ENCODE data around the gene GALNT15. TPM values are rescaled to one million over a fixed set of nuclear protein-coding genes. Genes with fewer than 3 reads are reported as not detected.

Gene GALNT15
- total and polyA plus RNA-seq, 3 experiments from 2014 or later, result not detected

- H3K27me3 Mint-ChIP-seq, result peaks cover 2 to 26% of the 10 kb centered on the region in 2 donors
- POLR2A ChIA-PET, result no interaction called here
These were observed 2.7 kb upstream of the GALNT15 start for GRCh38 chr3:16171825-16172224.

GRCh38 chr3:16173283-16174025, 1.0 kb upstream of the GALNT15 start:
- Histone ChIP-seq H3K9me3 (ENCODE audit: low read length) (no peaks in the 10 kb centered on the region), H3K27me3 (ENCODE audit: insufficient read depth, low read length, poor library complexity, severe bottlenecking) (no peaks in the 10 kb centered on the region), H3K4me3 (ENCODE audit: low read length) (no peak overlapping the region), H3K36me3 (ENCODE audit: insufficient read depth, low read length) (no peaks in the 10 kb centered on the region), H3K4me1 (ENCODE audit: insufficient read depth, low read length) (no peaks in the 10 kb centered on the region), H3K27ac (ENCODE audit: low read depth, low read length) (no peak overlapping the region)
- no peaks in the 10 kb centered on the region for H3K9me3 Mint-ChIP-seq
- no peak overlapping the region for H3K4me3 Mint-ChIP-seq
- peaks cover 3 to 32% of the 10 kb centered on the region in 2 donors for H3K27me3 Mint-ChIP-seq
- H3K27ac Mint-ChIP-seq, result no peak overlapping the region
- no peak for DNase-seq
- ChIA-PET POLR2A (no interaction called here), CTCF (no interaction called here)
- peaks cover 0 to 7% (median 5%) of the 10 kb centered on the region in 3 donors for H3K4me1 Mint-ChIP-seq
- H3K36me3 Mint-ChIP-seq, result peaks cover 0 to 5% (median 0%) of the 10 kb centered on the region in 3 donors

More at GRCh38 chr3:16171825-16172224, 2.7 kb upstream of the GALNT15 start:
- no peaks in the 10 kb centered on the region for H3K4me1 Mint-ChIP-seq
- CTCF ChIA-PET, result no interaction called here
- Histone ChIP-seq H3K9me3 (ENCODE audit: low read length) (no peaks in the 10 kb centered on the region), H3K27ac (ENCODE audit: low read depth, low read length) (no peak overlapping the region), H3K4me1 (ENCODE audit: insufficient read depth, low read length) (no peaks in the 10 kb centered on the region), H3K27me3 (ENCODE audit: insufficient read depth, low read length, poor library complexity, severe bottlenecking) (no peaks in the 10 kb centered on the region), H3K4me3 (ENCODE audit: low read length) (no peak overlapping the region), H3K36me3 (ENCODE audit: insufficient read depth, low read length) (no peaks in the 10 kb centered on the region)
- H3K9me3 Mint-ChIP-seq, result no peaks in the 10 kb centered on the region
- peaks cover 0 to 5% (median 0%) of the 10 kb centered on the region in 3 donors for H3K36me3 Mint-ChIP-seq
- H3K27ac Mint-ChIP-seq, result peak overlapping the region in 2 of 8 donors; percentile 5 to 58
- H3K4me3 Mint-ChIP-seq, result no peak overlapping the region
- DNase-seq, result no peak

GRCh38 chr3:16174026-16174355, 489 bp upstream of the GALNT15 start:
- peaks cover 3 to 37% of the 10 kb centered on the region in 2 donors for H3K27me3 Mint-ChIP-seq
- Histone ChIP-seq H3K4me3 (ENCODE audit: low read length) (no peak overlapping the region), H3K27ac (ENCODE audit: low read depth, low read length) (no peak overlapping the region), H3K4me1 (ENCODE audit: insufficient read depth, low read length) (no peaks in the 10 kb centered on the region), H3K27me3 (ENCODE audit: insufficient read depth, low read length, poor library complexity, severe bottlenecking) (no peaks in the 10 kb centered on the region), H3K9me3 (ENCODE audit: low read length) (no peaks in the 10 kb centered on the region), H3K36me3 (ENCODE audit: insufficient read depth, low read length) (no peaks in the 10 kb centered on the region)
- ChIA-PET CTCF (no interaction called here), POLR2A (no interaction called here)
- peaks cover 0 to 12% (median 10%) of the 10 kb centered on the region in 3 donors for H3K4me1 Mint-ChIP-seq
- no peak overlapping the region for H3K27ac Mint-ChIP-seq
- no peak overlapping the region for H3K4me3 Mint-ChIP-seq
- H3K36me3 Mint-ChIP-seq, result peaks cover 0 to 5% (median 0%) of the 10 kb centered on the region in 3 donors
- H3K9me3 Mint-ChIP-seq, result no peaks in the 10 kb centered on the region
- no peak for DNase-seq

GRCh38 chr3:16174976-16175901, 759 bp downstream of the GALNT15 start:
- POLR2A ChIA-PET, result no interaction called here
- Histone ChIP-seq H3K4me3 (ENCODE audit: low read length) (no peak overlapping the region), H3K27ac (ENCODE audit: low read depth, low read length) (no peak overlapping the region), H3K36me3 (ENCODE audit: insufficient read depth, low read length) (no peaks in the 10 kb centered on the region), H3K27me3 (ENCODE audit: insufficient read depth, low read length, poor library complexity, severe bottlenecking) (no peaks in the 10 kb centered on the region), H3K9me3 (ENCODE audit: low read length) (no peaks in the 10 kb centered on the region), H3K4me1 (ENCODE audit: insufficient read depth, low read length) (no peaks in the 10 kb centered on the region)
- H3K9me3 Mint-ChIP-seq, result no peaks in the 10 kb centered on the region
- DNase-seq, result no peak
- H3K27ac Mint-ChIP-seq, result no peak overlapping the region
- no peak overlapping the region for H3K4me3 Mint-ChIP-seq
- H3K36me3 Mint-ChIP-seq, result no peaks in the 10 kb centered on the region
- CTCF ChIA-PET, result no interaction called here
- peaks cover 0 to 12% (median 10%) of the 10 kb centered on the region in 3 donors for H3K4me1 Mint-ChIP-seq
- peaks cover 3 to 37% of the 10 kb centered on the region in 2 donors for H3K27me3 Mint-ChIP-seq

- H3K27ac Mint-ChIP-seq, result no peak overlapping the region
- H3K4me1 Mint-ChIP-seq, result peaks cover 0 to 12% (median 10%) of the 10 kb centered on the region in 3 donors
- no peaks in the 10 kb centered on the region for H3K36me3 Mint-ChIP-seq
- H3K4me3 Mint-ChIP-seq, result no peak overlapping the region
- H3K27me3 ChIP-seq (ENCODE audit: insufficient read depth, low read length, poor library complexity, severe bottlenecking), result no peaks in the 10 kb centered on the region
- no peaks in the 10 kb centered on the region for H3K4me1 ChIP-seq (ENCODE audit: insufficient read depth, low read length)
- POLR2A ChIA-PET, result no interaction called here
- CTCF ChIA-PET, result no interaction called here
- DNase-seq, result no peak
- no peaks in the 10 kb centered on the region for H3K36me3 ChIP-seq (ENCODE audit: insufficient read depth, low read length)
- H3K4me3 ChIP-seq (ENCODE audit: low read length), result no peak overlapping the region
- no peaks in the 10 kb centered on the region for H3K9me3 ChIP-seq (ENCODE audit: low read length)
- no peaks in the 10 kb centered on the region for H3K9me3 Mint-ChIP-seq
- peaks cover 3 to 37% of the 10 kb centered on the region in 2 donors for H3K27me3 Mint-ChIP-seq
- no peak overlapping the region for H3K27ac ChIP-seq (ENCODE audit: low read depth, low read length)
These were observed 2.0 kb downstream of the GALNT15 start for GRCh38 chr3:16176391-16177030.

- Mint-ChIP-seq H3K27me3 (peaks cover 3 to 37% of the 10 kb centered on the region in 2 donors), H3K36me3 (no peaks in the 10 kb centered on the region), H3K9me3 (no peaks in the 10 kb centered on the region), H3K4me3 (no peak overlapping the region), H3K27ac (no peak overlapping the region), H3K4me1 (peaks cover 0 to 12% (median 10%) of the 10 kb centered on the region in 3 donors)
- DNase-seq, result no peak
- Histone ChIP-seq H3K4me1 (ENCODE audit: insufficient read depth, low read length) (no peaks in the 10 kb centered on the region), H3K9me3 (ENCODE audit: low read length) (no peaks in the 10 kb centered on the region), H3K36me3 (ENCODE audit: insufficient read depth, low read length) (no peaks in the 10 kb centered on the region), H3K27me3 (ENCODE audit: insufficient read depth, low read length, poor library complexity, severe bottlenecking) (no peaks in the 10 kb centered on the region), H3K27ac (ENCODE audit: low read depth, low read length) (no peak overlapping the region), H3K4me3 (ENCODE audit: low read length) (no peak overlapping the region)
- POLR2A ChIA-PET, result no interaction called here
- CTCF ChIA-PET, result interaction anchor here (3.0 kb wide), 1 partner anchor 12 kb away, joined by 9 read pairs; no protein-coding TSS in a partner anchor
These were observed 2.9 kb downstream of the GALNT15 start for GRCh38 chr3:16177382-16177781.

GRCh38 chr3:16177962-16178627, 3.6 kb downstream of the GALNT15 start:
- no peaks in the 10 kb centered on the region for H3K36me3 ChIP-seq (ENCODE audit: insufficient read depth, low read length)
- no peak overlapping the region for H3K4me3 Mint-ChIP-seq
- H3K4me1 Mint-ChIP-seq, result peaks cover 0 to 12% (median 10%) of the 10 kb centered on the region in 3 donors
- DNase-seq, result peak; percentile 20 to 59 (median 31)
- no peak overlapping the region for H3K27ac Mint-ChIP-seq
- no peaks in the 10 kb centered on the region for H3K36me3 Mint-ChIP-seq
- ChIA-PET CTCF (interaction anchor here (1.0 to 3.0 kb wide), 5 partner anchors 11 to 365 kb away, joined by 3 to 9 read pairs (median 3); no protein-coding TSS in a partner anchor), POLR2A (no interaction called here)
- no peaks in the 10 kb centered on the region for H3K9me3 Mint-ChIP-seq
- peaks cover 6 to 37% of the 10 kb centered on the region in 2 donors for H3K27me3 Mint-ChIP-seq
- no peak overlapping the region for H3K4me3 ChIP-seq (ENCODE audit: low read length)
- no peak overlapping the region for H3K27ac ChIP-seq (ENCODE audit: low read depth, low read length)
- no peaks in the 10 kb centered on the region for H3K4me1 ChIP-seq (ENCODE audit: insufficient read depth, low read length)
- H3K9me3 ChIP-seq (ENCODE audit: low read length), result no peaks in the 10 kb centered on the region
- no peaks in the 10 kb centered on the region for H3K27me3 ChIP-seq (ENCODE audit: insufficient read depth, low read length, poor library complexity, severe bottlenecking)
